Loucy (cell line): ENCODE results near the gene SSH2.
A peak's percentile ranks its signal among the peaks of the same experiment; 100 is the strongest.

ENCODE experiments used
- EZH2phosphoT487 ChIP-seq: fragments of 200-600 bp; IDR thresholded peaks from 2 replicates; pipeline ENCODE4 v1.6.1; 2018; ENCODE audit warnings: antibody characterized with exemption, mild to moderate bottlenecking, moderate library complexity, borderline replicate concordance
- TF ChIP-seq, protein P1 (sequence below): fragments of 200-600 bp; sonication (generic); conservative IDR thresholded peaks from 2 replicates; pipeline ENCODE4 v1.5.1; 2014; ENCODE audit warnings: mild to moderate bottlenecking, antibody characterized with exemption, low read length

- TF ChIP-seq, protein P1, sequence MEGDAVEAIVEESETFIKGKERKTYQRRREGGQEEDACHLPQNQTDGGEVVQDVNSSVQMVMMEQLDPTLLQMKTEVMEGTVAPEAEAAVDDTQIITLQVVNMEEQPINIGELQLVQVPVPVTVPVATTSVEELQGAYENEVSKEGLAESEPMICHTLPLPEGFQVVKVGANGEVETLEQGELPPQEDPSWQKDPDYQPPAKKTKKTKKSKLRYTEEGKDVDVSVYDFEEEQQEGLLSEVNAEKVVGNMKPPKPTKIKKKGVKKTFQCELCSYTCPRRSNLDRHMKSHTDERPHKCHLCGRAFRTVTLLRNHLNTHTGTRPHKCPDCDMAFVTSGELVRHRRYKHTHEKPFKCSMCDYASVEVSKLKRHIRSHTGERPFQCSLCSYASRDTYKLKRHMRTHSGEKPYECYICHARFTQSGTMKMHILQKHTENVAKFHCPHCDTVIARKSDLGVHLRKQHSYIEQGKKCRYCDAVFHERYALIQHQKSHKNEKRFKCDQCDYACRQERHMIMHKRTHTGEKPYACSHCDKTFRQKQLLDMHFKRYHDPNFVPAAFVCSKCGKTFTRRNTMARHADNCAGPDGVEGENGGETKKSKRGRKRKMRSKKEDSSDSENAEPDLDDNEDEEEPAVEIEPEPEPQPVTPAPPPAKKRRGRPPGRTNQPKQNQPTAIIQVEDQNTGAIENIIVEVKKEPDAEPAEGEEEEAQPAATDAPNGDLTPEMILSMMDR, result peak; percentile 52
- no peak for TF ChIP-seq EZH2phosphoT487
These were observed 344.8 kb downstream of the SSH2 start for GRCh38 chr17:29585080-29585751.
